GM12878 (cell line): ENCODE data around the gene HCAR1. TPM values are rescaled to one million over a fixed set of nuclear protein-coding genes. Genes with fewer than 3 reads are reported as not detected.

ENCODE experiments used
- ATAC-seq: fragments of 200-7000 bp; cut with Tn5 transposase; 3 replicates; pipeline ENCODE4 v1.9.1; 2020; ENCODE audit warnings: mild to moderate bottlenecking, moderate library complexity
- BruUV-seq: library from RNA; stranded (reverse); fragments of 400-500 nt; replicated peaks from 2 replicates; lab custom pipeline; 2021; lab: Mats Ljungman, UMichigan
- CTCF ChIA-PET: fragments of 300-600 bp; sonication (Branson Sonifier 250); formaldehyde crosslinking; extraction: SDS; loops from one replicate; lab custom pipeline; 2021; ENCODE audit warnings: inconsistent platforms; lab: Yijun Ruan, JAX
- POLR2A ChIA-PET: fragments of 350-600 bp; formaldehyde crosslinking; extraction: SDS; loops from one replicate; lab custom pipeline; 2021; ENCODE audit warnings: inconsistent platforms; lab: Charles Lee
- RAD21 ChIA-PET: fragments of 300-600 bp; sonication (Branson Sonifier 250); formaldehyde crosslinking; loops from one replicate; lab custom pipeline; 2023; ENCODE audit warnings: antibody characterized with exemption; ENCODE audit not compliant: unreplicated experiment; lab: Charles Lee
- SMC1A ChIA-PET: fragments of 300-600 bp; sonication (Branson Sonifier 250); formaldehyde crosslinking; loops from one replicate; lab custom pipeline; 2023; ENCODE audit not compliant: unreplicated experiment, uncharacterized antibody; lab: Charles Lee
- DNase-seq: peaks from one replicate; pipeline ENCODE4 v3.0.0-alpha.2; 2011; ENCODE audit warnings: low read depth, low spot score
- FAIRE-seq: peaks from 3 replicates; lab custom pipeline; 2011; peaks lifted over from hg19 to GRCh38; lab: Jason Lieb, UNC
- H2AFZ ChIP-seq: 2 replicates; pipeline ENCODE4 v1.6.0; 2011; ENCODE audit warnings: low read depth, low read length, control low read depth; ENCODE audit not compliant: control insufficient read depth
- H3K27ac ChIP-seq: 2 replicates; pipeline ENCODE4 v1.5.1; 2011; ENCODE audit warnings: control low read depth; ENCODE audit not compliant: control insufficient read depth, insufficient read depth
- H3K27me3 ChIP-seq, 2 experiments: replicated peaks in 1 of 2; 2 replicates each; pipeline versions ENCODE4 v1.6.0 to v1.6.1; 2011; ENCODE audit warnings: low read length in 1 of 2; ENCODE audit not compliant: control insufficient read depth in 2 of 2, insufficient read depth in 2 of 2
- H3K36me3 ChIP-seq, 2 experiments: 2 replicates each; pipeline ENCODE4 v1.5.1; 2011; ENCODE audit warnings: low read length in 1 of 2; ENCODE audit not compliant: control insufficient read depth in 2 of 2, insufficient read depth in 2 of 2
- H3K4me1 ChIP-seq: 2 replicates; pipeline ENCODE4 v1.6.1; 2011; ENCODE audit warnings: mild to moderate bottlenecking, low read length, moderate library complexity, mixed read lengths; ENCODE audit not compliant: control insufficient read depth, insufficient read depth
- H3K4me2 ChIP-seq: 2 replicates; pipeline ENCODE4 v1.6.0; 2011; ENCODE audit warnings: control low read depth; ENCODE audit not compliant: control insufficient read depth, insufficient read depth
- H3K4me3 ChIP-seq: fragments of 200-600 bp; sonication (generic); 2 replicates; pipeline ENCODE4 v1.5.1; 2016
- H3K79me2 ChIP-seq: 2 replicates; pipeline ENCODE4 v1.6.0; 2011; ENCODE audit warnings: low read length; ENCODE audit not compliant: control insufficient read depth, insufficient read depth
- H3K9ac ChIP-seq: 2 replicates; pipeline ENCODE4 v1.8.0; 2011; ENCODE audit warnings: low read length, control low read depth, mixed read lengths; ENCODE audit not compliant: control insufficient read depth, insufficient read depth
- H3K9me3 ChIP-seq: replicated peaks from 3 replicates; pipeline ENCODE4 v1.5.1; 2011; ENCODE audit warnings: mild to moderate bottlenecking, low read length; ENCODE audit not compliant: control insufficient read depth, insufficient read depth
- H4K20me1 ChIP-seq: 2 replicates; pipeline ENCODE4 v1.6.0; 2011; ENCODE audit not compliant: control insufficient read depth, insufficient read depth
- EP300 ChIP-seq, 2 experiments: fragments of 150-350 bp in 1 of 2; IDR thresholded peaks; 2 replicates each; pipeline ENCODE4 v1.6.1; 2011 to 2012; ENCODE audit warnings: low read depth in 2 of 2, low read length in 2 of 2, borderline replicate concordance in 1 of 2, improper control_type of control experiment in 1 of 2, inconsistent platforms in 1 of 2; ENCODE audit not compliant: control insufficient read depth in 1 of 2
- KLF5 ChIP-seq: fragments of 450-650 bp; IDR thresholded peaks from 2 replicates; pipeline ENCODE4 v1.6.1; 2014; ENCODE audit warnings: mild to moderate bottlenecking; ENCODE audit not compliant: partially characterized antibody
- NFYB ChIP-seq: IDR thresholded peaks from 2 replicates; pipeline ENCODE4 v1.6.1; 2011; ENCODE audit warnings: low read depth, mild to moderate bottlenecking, low read length, improper control_type of control experiment, moderate library complexity; ENCODE audit not compliant: insufficient read depth
- PAX8 ChIP-seq: fragments of 450-650 bp; IDR thresholded peaks from 2 replicates; pipeline ENCODE4 v1.6.1; 2017; ENCODE audit warnings: mild to moderate bottlenecking, moderate library complexity
- RAD51 ChIP-seq: fragments of 450-650 bp; IDR thresholded peaks from 2 replicates; pipeline ENCODE4 v1.6.1; 2016; ENCODE audit warnings: moderate library complexity, mild to moderate bottlenecking, inconsistent platforms
- RB1 ChIP-seq: fragments of 450-650 bp; formaldehyde crosslinking; IDR thresholded peaks from 2 replicates; pipeline ENCODE4 v1.6.1; 2017; ENCODE audit warnings: mild to moderate bottlenecking, borderline replicate concordance
- TBL1XR1 ChIP-seq: IDR thresholded peaks from 2 replicates; pipeline ENCODE4 v1.6.1; 2012; ENCODE audit warnings: low read depth, low read length, improper control_type of control experiment
- WGBS: methylation state at CpG from one replicate; pipeline ENCODE4 v1.1.6; 2016; ENCODE audit warnings: low lambda C conversion rate; ENCODE audit not compliant: insufficient replicate concordance, insufficient coverage; ENCODE audit errors: missing lambda C conversion rate; 5-methylcytosine and 5-hydroxymethylcytosine counted together
- in situ Hi-C: fragments of 300-500 bp; cut with MboI; formaldehyde crosslinking; loops from 9 replicates; pipeline ENCODE4 v1.14.3; 2018; ENCODE audit warnings: mixed read lengths
- intact Hi-C: fragments of 100-400 bp; cut with micrococcal nuclease; formaldehyde crosslinking; loops from one replicate; pipeline ENCODE4 v1.14.2; 2022; ENCODE audit not compliant: unreplicated experiment
- polyA plus RNA-seq, 11 experiments: library from polyadenylated mRNA; depleted of rRNA in 4 of 11; unstranded in 6 of 11; stranded (reverse) in 5 of 11; fragments of >200 nt; fragmentation: Nextera tagmentation in 4 of 11; fragmentation: Illumina TruSeq in 1 of 11; extraction: Ambion mirVana in 4 of 11; extraction: Trizol in 1 of 11; gene quantifications; 1 replicate in 1 of 11; 2 replicates in 10 of 11; pipeline versions ENCODE4 v1.2.1 to v1.2.3, GENCODE V29; 2011 to 2016; ENCODE audit warnings: inconsistent platforms in 2 of 11, missing spikeins in 2 of 11, low read depth in 1 of 11
- total RNA-seq, 4 experiments: library from RNA; depleted of rRNA in 3 of 4; stranded (reverse); fragments of >200 nt in 3 of 4; fragmentation: Illumina TruSeq in 1 of 4; extraction: Trizol in 1 of 4; gene quantifications; 2 replicates each; pipeline versions ENCODE4 v1.2.1 to v1.2.3, GENCODE V29; 2013 to 2021
- TF ChIP-seq, protein P1 (sequence below): IDR thresholded peaks from 2 replicates; pipeline ENCODE4 v1.6.1; 2011; ENCODE audit warnings: borderline replicate concordance, low read depth, mild to moderate bottlenecking, moderate library complexity, mixed read lengths, low read length; ENCODE audit not compliant: insufficient read depth; ENCODE audit errors: extremely low read length

The HCAR1 gene
- total and polyA plus RNA-seq, 10 of the 15 experiments (the other 5 are each of a cell fraction or from before 2014, with no cell fraction given) = 0.01 to 0.05 (median 0.04) TPM; not detected in 7

DNA sequence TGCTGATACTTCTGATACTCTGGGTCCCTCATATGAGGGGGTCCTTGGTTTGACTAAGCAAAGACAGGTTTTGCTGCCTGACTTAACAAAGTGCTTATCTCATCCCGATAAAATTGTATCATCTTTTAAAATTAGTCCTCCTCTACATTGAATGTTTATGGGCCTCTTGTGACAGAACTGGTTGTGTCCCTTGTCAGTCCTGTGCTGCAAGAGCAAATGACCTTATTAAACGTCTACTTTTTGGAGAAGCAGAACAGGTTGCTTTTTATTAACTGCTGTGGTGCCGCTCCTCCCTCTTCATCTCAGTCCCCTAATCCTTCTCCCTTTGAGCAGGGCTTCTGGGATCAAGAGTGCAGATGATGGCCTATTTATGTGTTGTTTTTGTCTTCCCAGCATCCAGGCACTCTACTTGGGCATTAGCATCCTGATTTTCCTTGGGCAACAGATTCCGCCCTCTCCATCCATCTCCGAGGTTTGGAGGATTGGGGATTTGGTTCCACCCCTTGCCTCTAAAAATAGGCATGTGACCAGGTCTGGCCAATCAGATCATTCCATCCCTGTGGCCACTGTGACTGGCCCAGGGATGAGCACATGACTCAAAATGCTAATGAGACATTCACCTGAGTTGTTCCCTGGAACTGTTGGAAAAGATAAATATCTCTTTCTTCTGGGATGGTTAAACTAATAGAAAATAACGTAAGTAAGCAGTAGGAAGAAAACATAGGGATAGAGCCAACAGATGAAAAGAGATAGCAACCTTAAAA lies 19.1 kb upstream of the HCAR1 start:
- in situ Hi-C loops = loop anchor here (5.0 kb wide), 1 partner anchor 112 kb away; no protein-coding TSS in a partner anchor
- ChIA-PET POLR2A (interaction anchor here (1.3 kb wide), 1 partner anchor 23 kb away, joined by 3 read pairs; no protein-coding TSS in a partner anchor), SMC1A (interaction anchor here (0.6 to 1.7 kb wide), 3 partner anchors 23 to 417 kb away, joined by 3 to 14 read pairs (median 5); no protein-coding TSS in a partner anchor), RAD21 (no interaction called here)
- no peak for FAIRE-seq
- no peak overlapping the region for H3K9ac ChIP-seq
- no peaks in the 10 kb centered on the region for H4K20me1 ChIP-seq
- intact Hi-C loops = loop anchor here (2.0 to 5.0 kb wide), 3 partner anchors 29 to 347 kb away; no protein-coding TSS in a partner anchor
- no peaks in the 10 kb centered on the region for H3K27me3 ChIP-seq
- WGBS = 74% methylated on average over 6 of the region's 6 CpGs
- H3K36me3 ChIP-seq = no peaks in the 10 kb centered on the region
- no peak overlapping the region for H2AFZ ChIP-seq
- TF ChIP-seq EP300 (IDR thresholded peaks at IDR 0.05; ENCODE audit: borderline replicate concordance in 1 of 2, control insufficient read depth in 1 of 2, low read depth in 2 of 2, low read length in 2 of 2) = no peak
- TF ChIP-seq NFYB = 0 out of 2 replicates have a peak, but pooled peaks have one; percentile 11
- peak; percentile 47 for TF ChIP-seq RAD51
- TF ChIP-seq, protein P1, sequence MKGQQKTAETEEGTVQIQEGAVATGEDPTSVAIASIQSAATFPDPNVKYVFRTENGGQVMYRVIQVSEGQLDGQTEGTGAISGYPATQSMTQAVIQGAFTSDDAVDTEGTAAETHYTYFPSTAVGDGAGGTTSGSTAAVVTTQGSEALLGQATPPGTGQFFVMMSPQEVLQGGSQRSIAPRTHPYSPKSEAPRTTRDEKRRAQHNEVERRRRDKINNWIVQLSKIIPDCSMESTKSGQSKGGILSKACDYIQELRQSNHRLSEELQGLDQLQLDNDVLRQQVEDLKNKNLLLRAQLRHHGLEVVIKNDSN = peak; percentile 41
- no peak for TF ChIP-seq KLF5
- TF ChIP-seq PAX8 = no peak
- TF ChIP-seq RB1 = no peak
- no peak for TF ChIP-seq TBL1XR1
- TF ChIP-seq, all 136 proteins: peak for 3
- no peak overlapping the region for H3K4me2 ChIP-seq
- DNase-seq (no peak), ATAC-seq (no peak)
- H3K4me1 ChIP-seq = peaks cover 7% of the 10 kb centered on the region
- no peak overlapping the region for H3K4me3 ChIP-seq
- no TSS peak for BruUV-seq
- peaks cover 21% of the 10 kb centered on the region for H3K79me2 ChIP-seq
- no peak overlapping the region for H3K27ac ChIP-seq
- CTCF ChIA-PET = interaction anchor here (1.3 kb wide), 1 partner anchor 112 kb away, joined by 5 read pairs; no protein-coding TSS in a partner anchor
- no peaks in the 10 kb centered on the region for H3K9me3 ChIP-seq
